Measurements from ENCODE around the gene CTIF. TPM values are rescaled to one million over a fixed set of nuclear protein-coding genes. Genes with fewer than 3 reads are reported as not detected.

Gene CTIF
- polyA plus RNA-seq, 1 donor from 2014 or later, result 50.2 TPM

DNA sequence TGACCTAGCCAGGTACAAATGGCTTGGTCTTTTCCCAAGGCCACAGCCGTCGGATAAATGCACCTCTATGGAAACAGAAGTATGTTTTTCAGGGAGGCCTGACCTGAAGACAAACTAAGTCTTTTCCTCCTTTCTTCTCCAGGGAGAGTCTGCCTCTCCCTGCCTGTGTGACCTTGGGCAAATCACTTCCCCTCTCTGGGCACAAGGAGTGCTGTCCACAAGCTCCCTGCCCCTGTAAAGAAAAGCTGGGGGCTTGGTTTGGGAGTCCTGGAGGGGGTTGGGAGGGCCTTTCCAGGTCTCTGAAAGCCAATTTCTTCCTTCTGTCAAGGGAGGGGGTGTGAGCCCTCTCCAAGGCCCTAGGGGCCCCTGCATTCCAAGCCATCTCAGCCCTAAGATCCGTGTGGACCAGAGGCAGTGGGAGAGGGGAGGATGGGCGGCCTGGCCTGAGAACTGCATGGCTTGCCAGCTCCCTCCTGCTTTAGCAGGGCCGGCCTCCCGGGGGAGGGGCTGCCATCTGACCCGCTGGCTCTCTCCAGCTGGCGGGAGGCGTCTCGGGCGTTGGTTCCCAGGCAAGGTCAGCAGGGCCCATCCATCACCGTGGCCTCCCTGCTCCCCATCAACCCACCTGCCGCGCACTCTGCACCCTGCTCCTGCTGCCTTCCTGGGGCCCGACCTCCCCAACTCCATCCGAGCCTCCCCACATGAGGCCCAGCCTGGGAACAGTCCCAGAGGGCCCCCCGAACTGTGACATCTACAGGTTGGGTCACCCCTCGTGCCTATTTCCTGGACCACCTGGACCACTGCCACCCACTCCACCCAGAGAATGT lies 350.5 kb downstream of the CTIF start:
- Histone ChIP-seq H3K27ac (ENCODE audit: low read length) (no peak overlapping the region), H3K27me3 (ENCODE audit: insufficient read depth, low read depth, low read length) (no peaks in the 10 kb centered on the region), H3K79me2 (replicated peaks; ENCODE audit: insufficient read depth, low read length) (no peaks in the 10 kb centered on the region), H3K9ac (ENCODE audit: low read length) (no peak overlapping the region), H3K4me2 (ENCODE audit: low read length) (no peak overlapping the region), H2AFZ (ENCODE audit: low read depth, low read length) (no peak overlapping the region), H3K4me3 (ENCODE audit: low read length) (no peak overlapping the region), H4K20me1 (ENCODE audit: insufficient read depth) (no peaks in the 10 kb centered on the region), H3K9me3 (ENCODE audit: low read length) (no peaks in the 10 kb centered on the region), H3K36me3 (ENCODE audit: insufficient read depth, low read length) (no peaks in the 10 kb centered on the region), H3F3A (ENCODE audit: insufficient read depth, low read length, poor library complexity, severe bottlenecking) (no peaks in the 10 kb centered on the region), H3K9me2 (ENCODE audit: insufficient read depth, low read length) (no peaks in the 10 kb centered on the region)
- no peak for TF ChIP-seq MXI1 (conservative IDR thresholded peaks at IDR 0.05; ENCODE audit: poor library complexity, severe bottlenecking)
- no peak for TF ChIP-seq CTCF (IDR thresholded peaks at IDR 0.05; ENCODE audit: poor library complexity, severe bottlenecking)
- TF ChIP-seq EP300 (conservative IDR thresholded peaks at IDR 0.05; ENCODE audit: poor library complexity, severe bottlenecking), result no peak
- no peak for TF ChIP-seq SMC3 (conservative IDR thresholded peaks at IDR 0.05; ENCODE audit: poor library complexity)
- TF ChIP-seq TAF1 (IDR thresholded peaks at IDR 0.05; ENCODE audit: low read depth), result no peak
- TF ChIP-seq EZH2 (IDR thresholded peaks at IDR 0.05; ENCODE audit: borderline replicate concordance, insufficient read depth, low read length, poor library complexity, severe bottlenecking), result no peak
- TF ChIP-seq RAD21 (conservative IDR thresholded peaks at IDR 0.05), result no peak
- TF ChIP-seq, protein P1, sequence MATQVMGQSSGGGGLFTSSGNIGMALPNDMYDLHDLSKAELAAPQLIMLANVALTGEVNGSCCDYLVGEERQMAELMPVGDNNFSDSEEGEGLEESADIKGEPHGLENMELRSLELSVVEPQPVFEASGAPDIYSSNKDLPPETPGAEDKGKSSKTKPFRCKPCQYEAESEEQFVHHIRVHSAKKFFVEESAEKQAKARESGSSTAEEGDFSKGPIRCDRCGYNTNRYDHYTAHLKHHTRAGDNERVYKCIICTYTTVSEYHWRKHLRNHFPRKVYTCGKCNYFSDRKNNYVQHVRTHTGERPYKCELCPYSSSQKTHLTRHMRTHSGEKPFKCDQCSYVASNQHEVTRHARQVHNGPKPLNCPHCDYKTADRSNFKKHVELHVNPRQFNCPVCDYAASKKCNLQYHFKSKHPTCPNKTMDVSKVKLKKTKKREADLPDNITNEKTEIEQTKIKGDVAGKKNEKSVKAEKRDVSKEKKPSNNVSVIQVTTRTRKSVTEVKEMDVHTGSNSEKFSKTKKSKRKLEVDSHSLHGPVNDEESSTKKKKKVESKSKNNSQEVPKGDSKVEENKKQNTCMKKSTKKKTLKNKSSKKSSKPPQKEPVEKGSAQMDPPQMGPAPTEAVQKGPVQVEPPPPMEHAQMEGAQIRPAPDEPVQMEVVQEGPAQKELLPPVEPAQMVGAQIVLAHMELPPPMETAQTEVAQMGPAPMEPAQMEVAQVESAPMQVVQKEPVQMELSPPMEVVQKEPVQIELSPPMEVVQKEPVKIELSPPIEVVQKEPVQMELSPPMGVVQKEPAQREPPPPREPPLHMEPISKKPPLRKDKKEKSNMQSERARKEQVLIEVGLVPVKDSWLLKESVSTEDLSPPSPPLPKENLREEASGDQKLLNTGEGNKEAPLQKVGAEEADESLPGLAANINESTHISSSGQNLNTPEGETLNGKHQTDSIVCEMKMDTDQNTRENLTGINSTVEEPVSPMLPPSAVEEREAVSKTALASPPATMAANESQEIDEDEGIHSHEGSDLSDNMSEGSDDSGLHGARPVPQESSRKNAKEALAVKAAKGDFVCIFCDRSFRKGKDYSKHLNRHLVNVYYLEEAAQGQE (IDR thresholded peaks at IDR 0.05; ENCODE audit: borderline replicate concordance), result no peak
- no peak for TF ChIP-seq POLR2AphosphoS5 (IDR thresholded peaks at IDR 0.05)

- H4K20me1 ChIP-seq (ENCODE audit: insufficient read depth), result no peaks in the 10 kb centered on the region
- TF ChIP-seq TAF1 (IDR thresholded peaks at IDR 0.05; ENCODE audit: low read depth) (no peak), RAD21 (conservative IDR thresholded peaks at IDR 0.05) (no peak), EZH2 (IDR thresholded peaks at IDR 0.05; ENCODE audit: borderline replicate concordance, insufficient read depth, low read length, poor library complexity, severe bottlenecking) (no peak)
- TF ChIP-seq, protein P1 (IDR thresholded peaks at IDR 0.05; ENCODE audit: borderline replicate concordance), result no peak
- no peak overlapping the region for H3K27ac ChIP-seq (ENCODE audit: low read length)
Measured at GRCh38 chr18:48889981-48890762, 351.3 kb downstream of the CTIF start.

More at GRCh38 chr18:48889981-48890762, 351.3 kb downstream of the CTIF start:
- Histone ChIP-seq H2AFZ (ENCODE audit: low read depth, low read length) (no peak overlapping the region), H3F3A (ENCODE audit: insufficient read depth, low read length, poor library complexity, severe bottlenecking) (no peaks in the 10 kb centered on the region), H3K9me2 (ENCODE audit: insufficient read depth, low read length) (no peaks in the 10 kb centered on the region), H3K79me2 (replicated peaks; ENCODE audit: insufficient read depth, low read length) (no peaks in the 10 kb centered on the region), H3K4me2 (ENCODE audit: low read length) (no peak overlapping the region), H3K4me3 (ENCODE audit: low read length) (no peak overlapping the region), H3K36me3 (ENCODE audit: insufficient read depth, low read length) (no peaks in the 10 kb centered on the region), H3K9ac (ENCODE audit: low read length) (no peak overlapping the region), H3K27me3 (ENCODE audit: insufficient read depth, low read depth, low read length) (no peaks in the 10 kb centered on the region), H3K9me3 (ENCODE audit: low read length) (no peaks in the 10 kb centered on the region)

Data from neural cell (in vitro differentiated cells).